Measurements from ENCODE around the gene KIAA1217. TPM values are rescaled to one million over a fixed set of nuclear protein-coding genes. Genes with fewer than 3 reads are reported as not detected.

Gene KIAA1217
- total and polyA plus RNA-seq, 2 of the 8 experiments (the other 6 are each of a cell fraction or from before 2014, with no cell fraction given): 4.5 to 15.6 TPM

GRCh38 chr10:24163485-24163884 is 45.5 kb upstream of the KIAA1217 start (continued):
- TF ChIP-seq CTCF (IDR thresholded peaks at IDR 0.05; ENCODE audit: control extremely low read depth in 1 of 3, insufficient read depth in 1 of 3, low read depth in 1 of 3, low read length in 3 of 3): no peak
- TF ChIP-seq PHF8 (conservative IDR thresholded peaks at IDR 0.05; ENCODE audit: low read depth, low read length): no peak

Measured in H1 (cell line).